Stimulated activated CD8-positive, alpha-beta memory T cell treated with anti-CD3 and anti-CD28 coated beads, Interleukin-15, amount 100 ng/mL, for 24 hours (primary cell): ENCODE results near the gene ZNF24.

Source experiments
- DNase-seq: peaks from one replicate; pipeline ENCODE4 v3.0.0-alpha.2; 2020; ENCODE audit warnings: low read depth

The ZNF24 gene

GRCh38 chr18:35291166-35291565 is 53.1 kb downstream of the ZNF24 start:
- DNase-seq: no peak

- peak; percentile 93 for DNase-seq
Observed at GRCh38 chr18:35290094-35290735, 54.0 kb downstream of the ZNF24 start, which contains the start of gene ZSCAN30. TSS of gene ZSCAN30 (minus strand) at chr18:35290229. CDS start at chr18:35264352, 25,877 bp downstream.

- DNase-seq: no peak
Observed at GRCh38 chr18:35289727-35290093, 54.5 kb downstream of the ZNF24 start.

DNA sequence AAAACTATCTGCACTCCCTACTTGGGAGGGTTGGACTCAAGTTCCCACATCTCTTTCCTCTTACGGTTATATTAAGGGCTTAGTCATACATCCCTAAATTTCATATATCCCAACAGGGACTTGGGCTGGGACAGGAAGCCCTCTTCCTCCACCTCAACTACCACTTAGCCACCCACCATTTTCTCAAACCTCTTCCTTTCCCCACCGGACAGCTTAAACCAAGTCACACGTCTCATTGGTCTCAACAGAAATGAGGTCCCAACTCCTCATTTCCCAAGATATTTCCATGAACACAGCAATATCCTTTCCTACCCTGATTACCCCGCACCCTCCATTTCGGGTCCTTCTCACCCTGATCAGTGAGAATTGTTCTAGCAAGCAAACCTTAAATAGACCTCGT is 54.9 kb downstream of the ZNF24 start:
- no peak for DNase-seq

- no peak for DNase-seq
Observed at GRCh38 chr18:35284841-35285240, 59.4 kb downstream of the ZNF24 start.

DNA sequence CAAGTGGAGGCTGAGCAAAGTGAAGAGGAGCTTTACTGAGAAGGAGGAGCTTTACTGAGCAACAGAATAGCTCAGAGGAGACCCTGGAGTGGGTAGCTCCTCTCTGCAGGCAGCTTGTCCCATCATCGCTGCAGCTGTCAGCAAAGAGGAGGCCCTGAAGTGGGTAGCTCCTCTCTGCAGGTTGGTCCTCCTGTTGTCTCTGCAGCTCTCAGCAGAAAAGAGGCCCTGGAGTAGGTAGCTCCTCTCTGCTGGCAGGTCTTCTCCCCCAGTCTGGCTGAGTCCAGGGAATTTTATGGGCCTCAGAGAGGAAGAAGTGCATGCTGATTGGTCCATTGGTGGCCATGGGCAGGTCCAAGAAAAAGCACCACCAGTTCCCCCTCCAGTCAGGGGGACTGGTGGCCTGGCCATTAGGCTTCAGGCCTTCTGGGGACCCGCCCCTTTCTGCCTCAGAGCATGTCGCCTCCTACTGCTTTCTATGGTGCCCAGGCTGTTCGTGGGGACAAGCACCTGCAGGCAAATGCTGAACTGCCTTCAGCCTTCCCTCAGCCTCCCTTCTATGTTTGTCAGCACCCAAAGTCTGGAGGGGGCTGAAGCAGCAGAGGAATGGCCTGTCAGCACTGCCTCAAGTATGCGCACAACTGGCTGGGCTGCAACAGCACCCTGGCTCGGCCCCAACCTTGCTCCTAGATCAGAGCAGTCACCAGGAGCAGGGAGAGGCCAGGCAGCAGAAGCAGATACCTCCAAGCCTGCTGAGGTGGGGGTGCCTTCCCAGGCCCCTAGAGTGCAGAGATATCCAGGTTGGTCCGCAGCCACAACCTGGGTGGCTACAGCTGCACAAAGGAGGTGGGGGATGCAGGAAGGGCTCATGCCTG is 60.1 kb downstream of the ZNF24 start:
- no peak for DNase-seq

DNA sequence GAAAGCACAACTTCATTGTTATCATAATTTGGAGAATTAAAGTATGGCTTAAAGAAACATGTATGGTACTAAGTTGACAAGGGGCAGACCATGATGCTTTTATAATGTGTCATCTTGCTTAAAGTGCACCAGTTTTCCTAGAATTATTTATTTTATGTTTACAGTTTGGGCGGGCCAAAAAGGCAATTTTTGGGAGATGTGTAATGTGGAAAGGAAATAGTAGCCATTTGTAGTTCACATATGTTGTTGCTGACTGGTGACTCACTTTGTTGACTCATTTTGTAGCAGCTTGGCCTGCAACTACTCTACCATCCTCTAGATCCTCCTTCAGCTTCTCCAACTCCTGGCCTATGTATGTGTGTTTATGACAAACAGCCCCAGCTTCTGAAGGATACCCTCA is 61.9 kb downstream of the ZNF24 start:
- DNase-seq: no peak
